HL-60/S4 treated with retinoic acid at 250 ng/mL for 4 days and 3 days (cell line): Measurements from ENCODE around the gene GPC6.
"Not testable (repeated sequence)": the region's sequence is repeated elsewhere in the genome, so short reads cannot be mapped to it uniquely, and the experiment has no call there.

ENCODE experiments used
- in situ Hi-C: fragments of 300-500 bp; cut with MboI; formaldehyde crosslinking; loops from 2 replicates; pipeline ENCODE4 v1.7.0; 2022; ENCODE audit warnings: low sequenced_read_pairs

The GPC6 gene

DNA sequence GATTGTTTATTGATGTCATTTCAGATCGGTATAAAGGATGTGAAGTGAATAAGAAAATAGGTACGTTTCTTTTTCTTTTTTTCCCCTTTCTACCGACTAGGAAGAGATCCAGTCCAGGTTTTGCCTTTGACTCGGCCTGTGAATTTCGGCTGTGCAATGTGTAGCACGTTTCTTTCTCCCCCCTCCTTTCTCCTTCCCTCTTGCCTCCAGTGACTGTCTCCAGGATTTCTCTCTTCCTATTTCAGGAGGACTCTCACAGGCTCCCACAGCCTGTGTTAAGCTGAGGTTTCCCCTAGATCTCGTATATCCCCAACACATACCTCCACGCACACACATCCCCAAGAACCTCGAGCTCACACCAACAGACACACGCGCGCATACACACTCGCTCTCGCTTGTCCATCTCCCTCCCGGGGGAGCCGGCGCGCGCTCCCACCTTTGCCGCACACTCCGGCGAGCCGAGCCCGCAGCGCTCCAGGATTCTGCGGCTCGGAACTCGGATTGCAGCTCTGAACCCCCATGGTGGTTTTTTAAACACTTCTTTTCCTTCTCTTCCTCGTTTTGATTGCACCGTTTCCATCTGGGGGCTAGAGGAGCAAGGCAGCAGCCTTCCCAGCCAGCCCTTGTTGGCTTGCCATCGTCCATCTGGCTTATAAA, at the start of gene GPC6:
GPC6 (plus strand) TSS at position 185 of the 657 bp plus-strand sequence.
- in situ Hi-C loops = no loop called here

DNA sequence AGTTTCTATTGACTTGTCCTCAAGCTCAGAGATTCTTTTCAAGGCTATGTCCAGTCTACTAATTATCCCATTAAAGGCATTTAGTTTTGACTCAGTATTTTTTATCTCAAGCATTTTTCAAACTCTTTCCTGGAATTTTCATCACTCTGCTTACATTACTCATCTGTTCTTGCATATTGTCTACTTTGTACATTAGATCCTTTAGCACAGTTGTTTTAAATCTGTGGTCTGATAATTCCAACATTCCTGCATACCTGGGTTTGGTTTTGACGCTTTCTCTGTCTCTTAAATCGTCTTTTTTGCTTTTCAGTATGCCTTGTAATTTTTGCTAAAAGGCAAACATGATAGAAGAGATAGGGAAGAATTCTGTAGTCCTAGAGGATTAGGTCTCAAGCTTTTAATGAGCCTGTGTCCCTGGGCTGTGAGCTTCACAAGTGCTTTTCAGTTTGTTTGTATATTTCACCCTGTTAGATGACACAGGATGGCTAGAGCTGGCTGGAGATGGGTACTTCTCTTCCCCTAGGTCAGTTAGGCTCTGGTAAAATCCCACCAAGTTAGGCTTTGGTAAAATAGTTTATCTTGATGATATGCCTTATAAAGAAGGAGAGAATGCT, 46.1 kb upstream of the GPC6 start:
- in situ Hi-C loops = no loop called here

DNA sequence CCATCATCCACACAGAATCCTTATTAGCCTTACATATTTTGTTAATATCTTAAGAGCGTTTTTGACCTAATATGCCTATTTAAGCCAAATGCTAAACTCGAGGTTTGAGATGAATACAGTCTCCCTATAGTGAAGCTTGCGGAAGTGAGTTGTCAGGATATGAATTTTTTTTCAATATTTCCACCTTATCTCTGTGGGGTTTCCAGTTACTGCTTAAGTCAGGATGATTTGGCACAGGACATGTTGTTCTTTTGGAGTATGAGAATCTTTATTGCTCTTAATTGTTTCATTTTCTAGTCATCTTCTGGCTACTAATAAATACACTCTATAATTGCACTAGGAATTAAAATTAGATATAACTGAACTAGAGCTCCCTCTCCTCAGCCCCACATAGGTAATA, 44.2 kb upstream of the GPC6 start:
- in situ Hi-C loops = no loop called here

DNA sequence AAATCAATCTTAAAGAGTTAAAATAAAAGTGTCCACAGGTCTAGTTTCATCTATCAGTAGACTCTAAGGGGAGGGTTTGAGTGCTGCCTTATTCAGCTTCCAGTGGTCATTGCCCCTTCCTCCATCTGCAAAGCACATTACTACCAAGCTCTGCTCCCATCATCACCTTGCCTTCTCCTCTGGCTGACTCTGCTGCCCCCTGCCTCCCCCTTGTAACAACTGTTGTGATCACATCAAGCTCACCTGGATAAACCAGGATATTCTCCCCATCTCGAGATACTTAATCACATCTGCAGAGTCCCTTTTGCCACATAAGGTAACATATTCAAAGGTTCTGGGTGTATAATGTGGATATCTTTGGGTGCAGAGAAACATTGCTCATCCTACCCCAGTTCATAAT, 43.3 kb upstream of the GPC6 start:
- in situ Hi-C loops = no loop called here

DNA sequence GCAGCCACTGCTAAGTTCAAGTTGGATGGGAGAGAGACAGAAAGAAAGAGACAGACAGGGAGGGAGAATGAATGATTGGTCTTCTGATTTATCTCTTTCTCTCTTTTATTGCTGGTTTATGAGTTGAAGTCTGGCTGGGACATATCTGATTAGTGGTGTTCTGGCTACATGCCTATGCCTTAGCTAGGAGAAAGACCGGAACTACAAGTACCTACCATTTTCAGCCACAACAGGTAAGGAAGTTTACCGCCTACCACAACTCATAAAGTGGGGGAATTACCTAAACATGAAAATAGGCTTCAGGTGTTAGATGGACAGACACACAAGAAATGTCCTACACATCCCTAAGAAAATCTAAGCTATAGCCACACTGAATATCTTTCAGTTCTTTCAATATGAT, 36.6 kb upstream of the GPC6 start:
- in situ Hi-C loops = no loop called here

DNA sequence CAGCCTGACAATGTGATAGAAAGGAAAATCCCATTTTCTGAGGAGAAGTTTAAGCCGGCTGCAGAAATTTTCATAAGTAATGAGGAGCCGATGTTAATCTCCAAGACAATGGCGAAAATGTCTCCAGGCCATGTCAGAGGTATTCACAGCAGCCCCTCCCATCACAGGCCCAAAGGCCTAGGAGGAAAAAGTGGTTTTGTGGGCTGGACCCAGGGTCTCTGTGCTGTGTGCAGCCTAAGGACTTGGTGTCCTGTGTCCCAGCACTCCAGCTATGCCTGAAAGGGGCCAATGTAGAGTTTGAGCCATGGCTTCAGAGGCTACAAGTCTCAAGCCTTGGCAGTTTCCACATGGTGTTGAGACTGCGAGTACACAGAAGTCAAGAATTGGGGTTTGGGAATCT, 32.9 kb upstream of the GPC6 start:
- in situ Hi-C loops = no loop called here

DNA sequence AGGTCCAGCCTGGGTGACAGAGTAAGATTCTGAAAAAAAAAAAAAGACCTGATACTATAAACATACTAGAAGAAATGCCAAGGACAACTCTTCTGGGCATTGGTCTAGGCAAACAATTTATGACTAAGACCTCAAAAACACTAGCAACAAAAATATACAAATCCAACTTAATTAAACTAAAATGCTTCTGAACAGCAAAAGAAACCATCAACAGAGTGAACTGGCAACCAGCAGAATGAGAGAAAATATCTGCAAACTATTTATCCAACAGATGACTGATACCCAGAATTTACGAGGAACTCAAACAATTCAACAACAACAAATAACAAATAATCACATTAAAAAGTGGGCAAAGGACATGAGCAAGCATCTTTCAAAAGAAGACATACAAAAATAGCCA, 26.8 kb upstream of the GPC6 start:
- in situ Hi-C loops = no loop called here

DNA sequence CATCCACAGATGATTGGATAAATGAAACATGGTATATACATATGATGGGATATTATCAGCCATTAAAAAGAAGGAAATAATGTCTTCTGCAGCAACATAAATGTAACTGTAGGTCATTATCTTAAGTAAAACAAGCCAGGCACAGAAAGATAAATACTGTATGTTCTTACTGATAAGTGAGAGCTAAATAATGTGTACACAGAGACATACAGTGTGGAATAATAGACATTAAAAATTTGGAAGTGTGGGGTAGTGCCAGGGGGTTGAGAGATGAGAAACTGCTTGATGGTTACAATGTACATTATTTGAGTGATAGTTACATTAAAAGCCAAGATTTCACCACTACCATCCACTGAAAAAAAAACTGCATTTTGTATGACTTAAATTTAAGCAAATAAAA, 26.0 kb upstream of the GPC6 start:
- in situ Hi-C loops = no loop called here

DNA sequence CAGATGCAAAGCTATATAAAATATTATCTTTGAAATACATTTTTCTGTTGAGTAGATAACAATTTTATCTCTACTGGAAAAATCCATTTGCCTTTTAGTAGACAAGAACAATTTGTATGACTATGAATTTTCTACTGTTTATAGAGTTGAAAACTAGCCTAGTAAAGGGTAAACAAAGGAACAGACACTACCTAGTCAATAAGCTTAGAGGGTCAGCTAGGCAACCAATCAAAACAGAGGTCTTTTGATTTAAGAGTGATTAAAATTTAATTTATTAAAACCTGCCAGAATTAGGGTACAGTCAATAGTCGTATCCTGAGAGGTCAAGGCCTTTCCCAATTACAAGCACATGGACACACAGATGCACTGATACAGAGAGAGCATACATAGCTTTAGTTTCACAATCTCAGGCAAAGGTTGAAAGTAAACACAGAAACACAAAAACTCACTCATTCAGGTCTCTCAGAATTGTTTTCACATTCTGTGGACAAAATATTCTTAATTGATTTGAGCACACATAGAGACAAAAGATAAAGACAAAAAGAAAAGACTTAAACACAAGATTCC, 24.5 kb upstream of the GPC6 start:
- in situ Hi-C loops = no loop called here

DNA sequence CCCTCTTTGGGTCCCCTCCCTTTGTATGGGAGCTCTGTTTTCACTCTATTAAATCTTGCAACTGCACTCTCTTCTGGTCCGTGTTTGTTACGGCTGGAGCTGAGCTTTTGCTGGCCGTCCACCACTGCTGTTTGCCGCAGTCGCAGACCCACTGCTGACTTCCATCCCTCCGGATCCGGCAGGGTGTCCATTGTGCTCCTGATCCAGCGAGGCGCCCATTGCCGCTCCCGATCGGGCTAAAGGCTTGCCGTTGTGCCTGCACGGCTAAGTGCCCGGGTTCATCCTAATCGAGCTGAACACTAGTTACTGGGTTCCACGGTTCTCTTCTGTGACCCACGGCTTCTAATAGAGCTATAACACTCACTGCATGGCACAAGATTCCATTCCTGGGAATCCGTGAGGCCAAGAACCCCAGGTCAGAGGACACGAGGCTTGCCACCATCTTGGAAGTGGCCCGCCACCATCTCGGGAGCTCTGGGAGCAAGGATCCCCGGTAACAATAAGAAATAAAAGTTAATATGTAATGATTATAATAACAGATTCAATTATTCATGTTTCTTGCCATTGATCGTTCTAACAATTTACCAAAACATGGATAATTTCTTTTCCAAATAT, 19.7 kb upstream of the GPC6 start:
- in situ Hi-C loops = not testable (repeated sequence)

DNA sequence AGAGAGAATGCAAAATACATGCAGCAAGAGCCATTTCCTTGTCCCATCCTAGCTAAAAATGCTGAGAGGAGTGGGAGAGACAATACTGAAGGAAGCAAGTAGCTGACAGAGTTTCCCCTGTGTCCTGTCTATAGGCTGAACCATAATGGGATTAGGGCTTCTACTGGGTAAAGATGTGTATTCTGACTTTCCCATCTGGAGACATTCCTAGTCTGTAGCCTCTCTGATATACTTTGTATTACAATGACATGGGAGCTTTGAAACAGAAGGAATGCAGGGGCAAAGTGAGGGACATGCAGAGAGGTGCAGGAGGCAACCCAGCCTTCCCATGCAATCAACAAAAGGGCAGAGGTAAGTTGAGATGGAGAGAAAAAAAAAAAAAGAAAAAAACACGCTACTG, 10.5 kb upstream of the GPC6 start:
- in situ Hi-C loops = no loop called here

DNA sequence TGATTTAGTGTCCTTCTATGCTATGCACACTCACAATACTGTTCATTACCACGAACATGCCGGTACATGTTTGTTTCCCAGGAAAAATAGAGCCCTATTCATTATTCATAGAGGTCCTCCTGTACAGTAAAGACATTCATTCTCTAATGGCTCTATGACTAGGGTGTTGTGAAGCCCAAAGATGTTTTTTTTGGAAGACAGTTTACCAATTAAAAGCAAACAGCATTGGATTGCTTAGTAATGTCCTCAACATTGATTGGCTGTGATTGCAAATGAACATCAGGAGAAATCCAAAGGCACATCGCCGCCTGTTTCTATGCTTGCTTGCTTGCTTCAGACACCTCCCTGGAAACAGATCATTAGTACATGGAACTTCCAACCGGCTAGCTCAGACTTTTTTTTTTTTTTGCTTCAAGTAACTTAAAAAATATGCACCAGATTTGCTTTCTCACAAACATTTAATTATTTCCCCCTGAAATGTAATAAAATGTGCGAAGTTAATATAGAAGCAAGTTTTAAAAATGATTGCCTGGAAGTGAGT, 8.8 kb upstream of the GPC6 start:
- in situ Hi-C loops = no loop called here

DNA sequence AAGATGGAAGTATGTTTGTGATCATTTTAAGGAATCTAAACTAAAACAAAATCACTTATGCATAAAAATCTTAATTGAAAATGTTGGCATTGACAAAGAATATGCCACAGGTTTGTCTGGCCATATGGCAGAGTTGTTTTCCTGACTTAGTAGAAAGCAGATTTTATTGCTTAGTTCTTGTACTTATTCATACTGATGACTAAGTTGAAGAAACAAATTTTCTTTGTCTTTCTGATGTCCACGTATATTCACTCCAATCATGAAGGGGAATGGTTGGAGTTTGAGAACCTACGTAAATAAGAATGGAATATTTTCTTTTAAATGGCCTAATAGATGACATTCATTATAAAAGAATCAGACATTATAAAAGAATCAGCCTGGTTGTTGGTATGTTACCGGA, 8.0 kb upstream of the GPC6 start:
- in situ Hi-C loops = no loop called here

DNA sequence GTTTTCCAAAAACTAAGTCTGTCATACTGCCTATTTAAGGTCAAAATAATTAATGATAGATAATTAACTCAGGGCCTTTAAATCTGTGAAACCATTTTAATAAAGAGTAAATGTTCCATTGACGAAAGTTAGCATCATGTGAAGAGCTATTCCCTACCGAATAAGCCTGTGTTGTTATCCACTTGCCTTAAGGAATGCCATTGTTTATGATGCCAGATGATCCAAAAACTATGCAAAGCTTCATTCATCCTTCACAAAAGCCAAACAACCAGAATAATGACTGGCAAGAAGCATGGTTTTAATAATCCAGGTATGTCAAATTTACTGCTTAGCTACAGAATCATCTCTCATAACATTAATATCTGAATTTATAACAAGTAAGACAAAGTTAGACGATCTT, 6.5 kb upstream of the GPC6 start:
- in situ Hi-C loops = no loop called here

DNA sequence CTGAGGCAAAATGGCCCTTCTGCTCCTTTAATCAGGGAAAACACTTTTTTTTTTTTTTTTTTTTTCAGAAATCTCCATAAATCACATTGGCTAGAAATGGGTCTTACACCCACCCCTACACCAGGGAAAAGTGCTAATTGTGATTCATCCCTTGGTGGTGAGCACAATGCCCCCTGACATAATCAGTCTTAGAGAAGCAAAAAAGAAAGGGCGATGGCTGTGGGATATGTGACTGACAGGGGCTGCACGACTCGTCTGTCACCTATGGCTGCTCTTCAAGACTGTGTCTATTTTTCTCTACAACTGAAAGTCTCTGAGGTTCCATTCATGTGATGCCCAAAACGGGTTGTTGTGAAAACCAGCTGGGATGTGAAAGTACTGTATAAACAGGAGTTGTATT, 3.6 kb upstream of the GPC6 start:
- in situ Hi-C loops = no loop called here

DNA sequence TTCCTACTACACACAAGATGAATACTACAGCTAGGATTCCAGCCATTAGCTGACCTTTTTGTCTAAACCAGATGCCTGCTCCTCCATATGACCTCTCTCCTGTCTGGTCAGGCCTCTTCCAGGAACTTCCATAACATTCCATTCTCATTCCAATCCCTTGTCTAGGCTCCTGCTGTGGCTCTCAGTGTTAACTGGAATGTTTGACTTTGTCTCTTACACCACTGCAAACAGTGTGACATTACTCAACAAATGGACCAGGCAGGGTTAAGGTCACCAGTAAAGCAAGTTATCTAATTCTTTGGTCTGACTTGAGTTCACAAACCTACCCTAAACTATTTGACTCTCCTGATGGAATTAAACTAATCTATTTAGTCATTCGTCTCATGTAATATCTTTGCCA, 2.1 kb upstream of the GPC6 start:
- in situ Hi-C loops = no loop called here

DNA sequence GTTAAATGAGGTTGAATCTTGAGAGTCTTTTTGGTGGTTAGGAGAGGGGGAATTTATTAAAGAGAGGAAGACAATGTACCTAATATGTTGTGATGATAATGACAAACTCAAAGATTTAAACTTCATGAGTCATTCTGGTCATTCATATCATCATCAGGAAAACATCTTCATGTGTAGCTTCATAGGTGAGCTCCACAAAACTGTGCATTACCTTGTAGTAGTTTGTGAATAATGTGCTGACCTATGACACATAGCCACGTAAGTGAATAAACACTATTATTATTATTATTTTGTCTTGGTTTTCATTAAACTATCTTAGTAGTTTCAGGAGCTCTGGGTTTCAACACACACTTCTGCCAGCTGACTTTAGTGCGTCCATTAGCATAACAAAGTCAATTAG, 997 bp upstream of the GPC6 start:
- in situ Hi-C loops = no loop called here

DNA sequence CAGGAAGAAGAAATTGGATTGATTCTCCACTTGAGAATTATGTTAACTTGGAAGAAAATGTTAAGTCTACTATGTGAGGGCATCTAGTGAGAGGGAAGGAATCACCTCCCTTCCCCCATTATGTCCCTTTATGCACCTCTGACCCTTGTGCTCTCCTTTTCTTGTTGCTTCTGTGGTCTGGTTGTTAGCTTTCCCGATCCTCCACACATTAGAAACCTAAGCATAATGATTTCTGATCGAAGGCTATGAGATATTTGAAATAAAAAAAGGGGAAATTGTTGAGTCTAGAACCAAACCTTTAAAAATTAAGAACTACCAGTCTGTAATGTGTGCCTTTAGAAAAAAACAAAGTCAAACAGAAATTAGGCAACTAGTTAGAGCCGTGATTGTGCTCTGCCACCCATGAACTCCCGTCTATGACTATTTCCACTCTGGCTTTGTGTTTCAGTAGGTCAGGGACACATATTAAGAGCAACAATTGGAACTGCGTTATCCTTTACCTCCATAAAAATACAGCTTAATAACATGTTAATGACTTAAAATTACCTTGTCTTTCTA, 463 bp upstream of the GPC6 start:
- in situ Hi-C loops = no loop called here

DNA sequence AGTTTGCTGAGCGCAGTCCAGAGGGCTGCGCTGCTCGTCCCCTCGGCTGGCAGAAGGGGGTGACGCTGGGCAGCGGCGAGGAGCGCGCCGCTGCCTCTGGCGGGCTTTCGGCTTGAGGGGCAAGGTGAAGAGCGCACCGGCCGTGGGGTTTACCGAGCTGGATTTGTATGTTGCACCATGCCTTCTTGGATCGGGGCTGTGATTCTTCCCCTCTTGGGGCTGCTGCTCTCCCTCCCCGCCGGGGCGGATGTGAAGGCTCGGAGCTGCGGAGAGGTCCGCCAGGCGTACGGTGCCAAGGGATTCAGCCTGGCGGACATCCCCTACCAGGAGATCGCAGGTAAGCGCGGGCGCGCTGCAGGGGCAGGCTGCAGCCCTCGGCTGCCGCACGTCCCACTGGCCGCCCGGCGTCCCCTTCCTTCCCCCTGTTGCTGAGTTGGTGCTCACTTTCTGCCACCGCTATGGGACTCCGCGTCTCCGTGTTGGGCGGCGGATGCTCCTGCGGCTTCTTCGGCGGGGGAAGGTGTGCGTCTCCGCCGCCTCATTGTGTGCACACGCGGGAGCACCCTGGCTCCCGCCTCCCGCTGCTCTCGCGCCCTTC, 772 bp downstream of the GPC6 start:
- in situ Hi-C loops = no loop called here

DNA sequence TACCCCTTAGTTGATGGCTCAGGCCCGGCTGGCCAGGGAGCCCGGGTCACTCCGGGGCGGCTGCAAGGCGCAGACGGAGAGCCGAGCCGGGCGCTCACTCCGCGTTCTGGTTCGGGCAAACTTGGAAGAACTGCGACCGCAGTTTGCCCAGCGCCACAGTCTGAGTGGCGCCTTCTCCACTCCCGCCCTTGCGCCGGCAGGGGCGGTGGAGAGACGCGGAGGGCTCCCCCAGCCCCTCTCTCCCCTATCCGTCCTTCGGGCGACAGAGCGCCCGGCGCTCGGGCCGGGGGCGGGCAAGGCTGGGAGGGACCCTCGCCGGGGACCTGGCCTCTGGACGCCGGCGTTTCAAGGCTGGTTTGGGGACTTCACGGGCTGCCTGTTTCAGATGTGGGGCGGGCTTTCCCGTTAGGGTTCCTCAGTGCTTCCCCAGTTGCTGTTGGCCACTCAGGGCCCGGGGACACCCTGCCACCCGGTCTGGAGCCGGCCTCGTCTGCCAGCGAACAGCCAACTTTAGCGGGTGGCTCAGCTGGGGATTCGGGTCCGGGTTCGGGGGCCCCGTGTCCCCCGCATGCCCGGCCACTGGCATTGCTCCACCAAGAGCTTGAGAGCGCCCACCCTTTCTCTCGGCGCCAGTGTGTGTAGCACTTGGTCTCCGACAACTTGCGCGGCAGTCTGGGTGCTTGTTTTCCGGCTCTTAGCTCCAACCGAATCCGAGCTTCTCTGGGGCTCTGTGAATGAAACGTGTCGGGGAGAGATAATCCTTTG, 1.5 kb downstream of the GPC6 start:
- in situ Hi-C loops = no loop called here

DNA sequence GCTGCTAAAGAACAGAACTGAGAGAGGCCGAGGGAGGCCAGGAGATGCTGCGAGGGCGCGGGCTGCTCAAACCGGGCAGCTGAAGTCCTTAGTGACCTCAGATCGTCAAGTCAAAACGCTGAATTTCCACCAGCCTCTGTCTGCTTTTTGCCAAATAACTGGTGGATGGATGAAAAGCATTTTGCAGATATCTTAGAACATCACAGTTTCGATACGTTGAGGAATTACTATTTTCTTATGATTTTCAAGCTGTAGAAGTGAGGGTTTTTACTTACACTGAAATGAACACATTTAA, 2.0 kb downstream of the GPC6 start:
- in situ Hi-C loops = no loop called here
